ENCODE results near the gene FARS2. TPM values are rescaled to one million over a fixed set of nuclear protein-coding genes. Genes with fewer than 3 reads are reported as not detected.

The FARS2 gene
- total and polyA plus RNA-seq, 8 donors = 15.1 to 20.3 (median 17.9) TPM

DNA sequence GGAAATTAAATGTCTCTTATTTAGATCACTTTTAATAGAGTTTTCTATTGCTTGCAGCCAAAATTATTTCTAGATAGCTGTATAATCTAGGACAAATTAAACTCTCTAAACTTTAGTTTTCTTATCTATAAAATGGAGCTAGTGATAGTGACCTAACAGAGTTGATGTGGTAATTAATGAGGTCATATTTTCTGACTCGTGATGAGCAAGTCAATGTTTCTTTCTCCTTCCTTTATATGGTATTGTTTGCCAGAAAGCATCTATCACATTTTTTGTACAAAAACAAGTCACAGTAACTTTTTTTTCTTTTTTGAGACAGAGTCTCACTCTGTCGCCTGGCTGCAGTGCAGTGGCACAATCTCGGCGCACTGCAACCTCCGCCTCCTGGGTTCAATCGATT, 267.7 kb downstream of the FARS2 start:
- intact Hi-C loops (cut with DNase I) = no loop called here
- Histone ChIP-seq H3K36me3 (no peaks in the 10 kb centered on the region), H3K9me3 (no peaks in the 10 kb centered on the region), H3K27me3 (no peaks in the 10 kb centered on the region), H3K27ac (no peak overlapping the region), H3K4me3 (no peak overlapping the region), H3K4me1 (peaks cover 0 to 8% of the 10 kb centered on the region in 2 donors)
- ATAC-seq (no peak), DNase-seq (no peak)
- TF ChIP-seq, protein P1, sequence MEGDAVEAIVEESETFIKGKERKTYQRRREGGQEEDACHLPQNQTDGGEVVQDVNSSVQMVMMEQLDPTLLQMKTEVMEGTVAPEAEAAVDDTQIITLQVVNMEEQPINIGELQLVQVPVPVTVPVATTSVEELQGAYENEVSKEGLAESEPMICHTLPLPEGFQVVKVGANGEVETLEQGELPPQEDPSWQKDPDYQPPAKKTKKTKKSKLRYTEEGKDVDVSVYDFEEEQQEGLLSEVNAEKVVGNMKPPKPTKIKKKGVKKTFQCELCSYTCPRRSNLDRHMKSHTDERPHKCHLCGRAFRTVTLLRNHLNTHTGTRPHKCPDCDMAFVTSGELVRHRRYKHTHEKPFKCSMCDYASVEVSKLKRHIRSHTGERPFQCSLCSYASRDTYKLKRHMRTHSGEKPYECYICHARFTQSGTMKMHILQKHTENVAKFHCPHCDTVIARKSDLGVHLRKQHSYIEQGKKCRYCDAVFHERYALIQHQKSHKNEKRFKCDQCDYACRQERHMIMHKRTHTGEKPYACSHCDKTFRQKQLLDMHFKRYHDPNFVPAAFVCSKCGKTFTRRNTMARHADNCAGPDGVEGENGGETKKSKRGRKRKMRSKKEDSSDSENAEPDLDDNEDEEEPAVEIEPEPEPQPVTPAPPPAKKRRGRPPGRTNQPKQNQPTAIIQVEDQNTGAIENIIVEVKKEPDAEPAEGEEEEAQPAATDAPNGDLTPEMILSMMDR (IDR thresholded peaks at IDR 0.05) = no peak

DNA sequence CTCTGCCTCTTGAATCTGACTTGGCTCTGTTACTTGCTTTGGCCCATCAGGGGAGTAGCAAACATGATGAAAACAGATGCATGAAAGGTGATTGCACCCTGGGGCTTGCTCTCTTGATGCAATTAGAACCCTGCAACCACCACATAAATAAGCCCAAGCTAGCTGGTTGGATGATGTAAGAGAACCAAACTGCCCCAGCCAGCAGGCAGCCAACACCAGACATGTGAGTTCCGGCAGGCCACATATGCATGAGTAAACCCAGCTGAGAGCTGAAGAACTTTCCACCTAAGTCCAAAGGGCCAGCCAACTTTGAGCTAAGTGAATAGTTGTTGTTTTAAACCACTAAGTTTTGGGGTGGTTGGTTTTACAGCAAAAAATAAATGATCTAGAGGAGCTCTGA, 268.4 kb downstream of the FARS2 start:
- no peaks in the 10 kb centered on the region for H3K36me3 ChIP-seq
- no peak for ATAC-seq
- intact Hi-C loops (cut with DNase I) = no loop called here
- no peak for DNase-seq
- peaks cover 0 to 7% of the 10 kb centered on the region in 2 donors for H3K4me1 ChIP-seq
- H3K27ac ChIP-seq = no peak overlapping the region
- H3K27me3 ChIP-seq = no peaks in the 10 kb centered on the region
- TF ChIP-seq, protein P1 (IDR thresholded peaks at IDR 0.05) = no peak
- H3K9me3 ChIP-seq = no peaks in the 10 kb centered on the region
- no peak overlapping the region for H3K4me3 ChIP-seq

DNA sequence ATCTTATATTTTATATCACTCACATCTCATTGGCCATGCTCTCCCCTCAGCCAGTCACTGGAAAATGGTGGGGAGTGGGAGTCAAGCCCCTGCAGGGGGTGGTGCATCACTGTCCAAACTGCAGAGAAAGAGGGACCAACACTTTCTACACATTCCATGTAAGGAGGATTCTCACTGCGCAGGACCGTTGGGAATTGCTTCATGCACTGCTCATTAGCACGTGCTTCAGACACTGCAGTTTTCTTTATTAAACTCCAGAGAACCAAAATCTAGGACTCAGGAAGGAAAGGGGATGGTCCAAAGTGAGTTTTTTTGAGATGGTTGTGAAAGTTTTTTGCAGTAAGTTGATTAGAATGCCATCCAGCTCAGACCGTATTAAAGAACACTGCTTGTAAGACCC, 269.8 kb downstream of the FARS2 start:
- ATAC-seq = no peak
- TF ChIP-seq, protein P1 (IDR thresholded peaks at IDR 0.05) = no peak
- H3K9me3 ChIP-seq = no peaks in the 10 kb centered on the region

DNA sequence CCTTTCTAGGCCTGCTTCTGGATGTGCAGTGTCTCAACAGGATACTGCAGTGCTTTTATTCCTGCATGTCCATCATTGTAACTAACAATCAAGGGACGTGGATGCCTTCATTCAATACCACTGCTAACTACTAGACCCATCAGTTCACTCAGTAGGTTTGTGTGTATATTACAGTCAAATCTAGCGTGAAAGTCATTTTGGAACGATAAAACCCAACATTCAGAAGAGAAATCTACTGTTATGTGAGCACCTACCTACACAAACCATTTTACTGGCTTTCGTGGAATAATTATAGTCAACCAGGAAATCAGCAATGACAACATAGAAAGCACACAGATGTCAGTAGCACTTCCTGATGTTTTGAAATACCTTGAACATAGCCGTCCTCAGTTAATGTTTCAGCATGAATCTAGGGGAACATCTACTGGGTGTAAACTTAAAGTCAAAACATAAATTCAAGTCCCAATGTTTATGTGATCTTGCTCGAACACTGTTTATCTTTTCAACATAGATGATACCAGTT, 270.6 kb downstream of the FARS2 start:
- ATAC-seq (no peak), DNase-seq (no peak)
- Histone ChIP-seq H3K4me3 (no peak overlapping the region), H3K4me1 (peaks cover 0 to 1% of the 10 kb centered on the region in 2 donors), H3K36me3 (no peaks in the 10 kb centered on the region), H3K27ac (no peak overlapping the region), H3K27me3 (no peaks in the 10 kb centered on the region), H3K9me3 (no peaks in the 10 kb centered on the region)
- intact Hi-C loops (cut with DNase I) = no loop called here
- TF ChIP-seq, protein P1 (IDR thresholded peaks at IDR 0.05) = no peak

More for the DNA sequence above, 269.8 kb downstream of the FARS2 start:
- Histone ChIP-seq H3K4me1 (no peaks in the 10 kb centered on the region), H3K36me3 (no peaks in the 10 kb centered on the region), H3K27ac (no peak overlapping the region), H3K4me3 (no peak overlapping the region), H3K27me3 (no peaks in the 10 kb centered on the region)
- intact Hi-C loops (cut with DNase I) = no loop called here
- DNase-seq = no peak

DNA sequence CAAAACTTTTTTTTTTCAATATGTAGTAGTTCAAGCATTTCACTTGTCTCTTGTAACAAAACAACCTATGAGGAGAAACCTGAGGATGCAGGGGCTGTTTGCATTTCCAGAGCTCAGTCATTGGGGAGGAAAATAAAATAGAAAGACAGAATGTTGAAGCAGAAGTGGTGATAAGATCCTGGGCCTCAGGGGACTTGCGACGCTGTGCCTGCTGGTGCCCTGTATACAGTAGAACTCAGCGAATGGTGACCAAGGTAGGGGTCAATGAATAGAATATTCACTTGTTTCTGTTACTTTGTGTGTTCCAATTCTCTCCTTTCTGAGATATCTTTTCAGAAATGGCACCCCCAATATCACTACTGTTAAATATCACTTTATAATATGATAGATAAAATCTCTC, 271.6 kb downstream of the FARS2 start:
- H3K4me1 ChIP-seq = peaks cover 0 to 7% of the 10 kb centered on the region in 2 donors
- intact Hi-C loops (cut with DNase I) = no loop called here
- no peaks in the 10 kb centered on the region for H3K27me3 ChIP-seq
- no peak for ATAC-seq
- no peak for DNase-seq
- no peaks in the 10 kb centered on the region for H3K36me3 ChIP-seq
- no peak overlapping the region for H3K27ac ChIP-seq
- TF ChIP-seq, protein P1 (IDR thresholded peaks at IDR 0.05) = no peak
- no peaks in the 10 kb centered on the region for H3K9me3 ChIP-seq
- H3K4me3 ChIP-seq = no peak overlapping the region
